ENCODE measurements around the gene DNAJC5.
A peak's percentile ranks its signal among the peaks of the same experiment; 100 is the strongest.

DNAJC5 gene

DNA sequence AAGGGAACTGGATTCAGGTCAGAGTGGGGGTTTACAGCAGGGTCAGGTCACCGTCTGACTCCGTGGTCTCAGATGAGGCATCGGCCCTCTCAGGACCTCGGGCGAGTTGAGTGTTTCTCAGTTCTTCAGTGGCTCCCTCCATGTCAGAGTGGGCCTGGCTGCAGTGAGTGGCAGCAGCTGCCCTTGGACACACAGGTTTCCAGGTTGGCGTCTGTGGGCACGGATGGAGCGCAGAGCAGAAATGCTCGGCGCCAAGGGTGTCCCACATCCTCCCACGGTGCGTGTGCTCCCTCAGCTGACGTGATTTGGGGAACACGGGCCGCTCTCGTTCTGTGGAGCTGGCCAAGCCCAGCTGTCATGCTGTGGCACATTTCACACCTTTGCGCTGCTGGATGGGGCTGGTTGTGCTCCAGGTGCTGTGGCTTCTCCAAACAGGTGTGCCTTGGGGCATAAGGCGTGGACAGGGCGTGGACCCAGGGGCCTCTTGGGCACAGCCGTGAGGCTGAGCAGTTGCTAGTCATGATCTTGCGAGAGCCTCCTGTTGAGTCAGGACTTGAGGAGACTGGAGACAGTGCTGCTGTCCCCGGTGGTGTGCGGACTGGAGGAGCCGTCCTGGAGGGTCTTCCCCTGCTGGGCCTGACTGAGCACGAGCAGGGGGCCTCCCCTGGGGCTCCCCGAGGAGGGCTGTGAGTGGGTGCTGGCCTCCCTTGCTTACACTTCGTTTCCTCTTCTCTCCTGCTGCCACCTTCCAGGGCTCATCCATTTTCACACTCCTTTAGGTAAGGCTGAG, 9.5 kb upstream of the DNAJC5 start:
- DNase-seq, result no peak

- no peak for DNase-seq
Observed at GRCh38 chr20:63886054-63886419, 8.9 kb upstream of the DNAJC5 start.

DNA sequence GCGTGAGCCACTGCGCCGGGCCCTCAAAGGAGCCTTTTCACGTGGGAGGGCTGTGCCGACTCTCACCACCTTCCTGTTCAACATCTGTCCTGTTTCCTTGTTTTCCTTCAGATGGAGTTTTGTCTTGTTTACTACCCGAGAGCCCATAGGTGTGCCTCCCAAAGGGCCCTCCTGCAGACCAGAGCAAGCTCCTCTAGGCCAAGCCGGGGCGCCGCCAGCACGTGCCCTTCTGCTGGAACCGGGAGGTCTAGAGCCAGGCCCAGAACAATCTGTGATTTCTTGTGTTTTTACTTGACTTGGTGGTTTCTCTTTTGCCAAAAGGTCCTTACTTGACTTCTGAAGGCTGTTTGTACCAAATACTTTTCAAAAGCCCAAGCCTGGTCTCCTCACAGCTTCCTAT, 8.0 kb upstream of the DNAJC5 start:
- DNase-seq, result no peak

GRCh38 chr20:63889241-63890200, 5.4 kb upstream of the DNAJC5 start:
- no peak for DNase-seq

- DNase-seq, result no peak
Observed at GRCh38 chr20:63890201-63890576, 4.7 kb upstream of the DNAJC5 start.

- DNase-seq, result no peak
Observed at GRCh38 chr20:63890616-63891015, 4.3 kb upstream of the DNAJC5 start.

DNA sequence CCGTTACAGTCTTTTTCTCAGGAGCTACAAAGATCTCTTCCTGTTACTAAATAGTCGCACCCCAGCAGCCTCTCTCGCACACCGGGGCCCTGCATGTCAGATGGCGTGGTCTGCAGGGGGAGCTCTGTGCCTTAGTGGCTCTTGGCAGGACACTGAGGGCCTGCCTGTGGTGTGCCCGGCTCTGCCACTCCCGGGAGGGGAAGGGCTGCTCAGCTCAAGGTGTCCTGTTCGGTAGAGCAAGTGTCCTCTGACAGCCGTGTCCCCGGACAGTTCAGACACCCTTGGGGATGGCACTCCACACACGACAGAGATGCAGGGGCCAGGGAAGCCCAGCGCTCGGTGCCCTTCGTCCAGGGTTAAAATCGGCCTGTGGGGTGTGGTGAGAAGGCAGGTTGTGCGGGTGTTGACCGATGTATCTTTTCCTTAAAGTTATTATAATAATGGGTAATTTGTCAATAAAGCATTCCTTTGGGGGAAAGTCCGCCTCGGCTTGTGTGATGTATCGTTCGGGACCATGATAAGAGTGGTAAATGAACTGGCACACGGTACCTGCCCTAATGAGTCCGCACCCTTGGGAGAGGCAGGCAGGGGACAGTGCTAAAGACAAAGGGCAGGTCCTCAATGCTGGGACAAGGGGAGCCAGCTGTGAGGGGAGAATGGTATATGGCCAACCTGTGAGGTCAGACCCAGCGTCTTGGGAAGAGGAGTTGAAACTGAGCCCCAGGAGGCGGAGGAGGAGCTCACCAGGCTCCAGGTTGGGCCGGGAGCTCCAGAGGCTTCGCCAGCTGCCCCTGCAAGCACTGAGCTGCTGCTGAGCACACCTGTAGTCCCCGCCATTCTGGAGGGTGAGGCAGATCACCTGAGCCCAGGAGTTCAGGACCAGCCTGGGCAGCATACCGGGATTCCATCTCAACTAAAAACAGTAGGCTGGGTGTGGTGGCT, 3.6 kb upstream of the DNAJC5 start:
- DNase-seq, result no peak

- no peak for DNase-seq
Observed at GRCh38 chr20:63892402-63892801, 2.5 kb upstream of the DNAJC5 start.

DNA sequence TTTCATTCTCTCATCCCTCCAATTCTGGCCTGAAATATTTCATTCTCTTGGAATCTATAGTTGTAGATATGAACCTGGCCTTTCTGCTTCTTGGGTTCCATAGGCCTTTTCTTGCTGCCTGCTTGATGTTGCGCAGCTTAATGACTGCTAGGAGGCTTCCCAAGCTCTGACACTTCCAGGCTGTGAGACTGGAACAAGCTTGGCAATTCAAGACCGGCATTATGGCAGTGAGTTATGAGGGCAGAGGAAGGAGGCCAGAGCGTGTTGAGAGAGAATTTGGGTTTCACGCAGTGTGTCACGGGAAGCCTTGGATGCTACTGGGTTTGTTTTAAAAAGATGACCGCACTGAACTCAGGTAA, 948 bp upstream of the DNAJC5 start:
- DNase-seq, result no peak

GRCh38 chr20:63895202-63895951, 451 bp downstream of the DNAJC5 start:
- no peak for DNase-seq

DNA sequence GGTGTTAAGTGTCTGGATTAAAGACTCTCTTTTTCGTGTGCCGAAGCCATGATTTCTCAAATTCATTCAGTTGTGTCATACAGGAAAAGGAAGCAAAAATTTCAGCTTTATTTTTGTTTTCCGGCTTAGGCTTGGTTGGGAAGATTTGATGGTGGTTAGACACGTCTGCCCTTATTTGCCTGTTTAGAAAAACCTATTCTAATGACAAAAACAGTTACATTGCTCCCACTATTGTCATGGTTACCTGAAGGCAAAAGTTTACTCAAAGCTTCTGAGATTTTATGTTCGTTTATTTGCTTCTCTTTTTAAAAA, 982 bp downstream of the DNAJC5 start:
- no peak for DNase-seq

- DNase-seq, result peak; percentile 80
Observed at GRCh38 chr20:63896264-63897105, 1.6 kb downstream of the DNAJC5 start.

- no peak for DNase-seq
Observed at GRCh38 chr20:63897978-63898561, 3.1 kb downstream of the DNAJC5 start.

DNA sequence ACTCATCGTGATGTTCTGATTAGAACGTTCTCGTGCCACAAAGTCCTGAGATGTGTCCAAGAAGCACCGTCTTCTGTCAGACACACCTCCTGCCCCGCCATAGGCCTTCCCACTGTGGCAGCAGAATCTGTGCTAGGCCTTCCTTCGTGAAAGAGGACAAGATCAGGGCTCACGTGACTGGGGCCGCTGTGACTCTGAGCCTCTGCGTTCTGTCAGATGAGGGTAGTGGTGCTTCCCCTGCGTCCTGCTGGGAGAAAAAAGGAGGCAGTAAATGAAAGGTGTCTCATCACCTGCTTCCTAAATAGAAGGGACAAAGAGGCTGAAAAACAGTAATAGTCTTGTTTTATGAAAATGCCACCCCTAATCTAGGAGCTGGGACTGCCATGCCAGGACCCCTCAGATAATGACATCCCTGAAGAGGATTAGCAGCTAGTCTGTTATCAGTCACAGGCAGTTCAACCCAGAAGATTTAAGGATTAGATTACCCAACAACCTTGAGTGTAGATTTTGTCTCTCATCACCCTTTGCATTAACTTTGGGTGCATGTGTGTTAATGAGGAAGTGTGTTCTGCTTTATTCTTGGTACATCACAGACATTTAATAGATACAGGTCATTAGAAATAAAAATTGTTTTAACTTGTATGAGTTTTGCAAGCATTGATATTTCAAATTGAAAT, 4.1 kb downstream of the DNAJC5 start:
- no peak for DNase-seq

DNA sequence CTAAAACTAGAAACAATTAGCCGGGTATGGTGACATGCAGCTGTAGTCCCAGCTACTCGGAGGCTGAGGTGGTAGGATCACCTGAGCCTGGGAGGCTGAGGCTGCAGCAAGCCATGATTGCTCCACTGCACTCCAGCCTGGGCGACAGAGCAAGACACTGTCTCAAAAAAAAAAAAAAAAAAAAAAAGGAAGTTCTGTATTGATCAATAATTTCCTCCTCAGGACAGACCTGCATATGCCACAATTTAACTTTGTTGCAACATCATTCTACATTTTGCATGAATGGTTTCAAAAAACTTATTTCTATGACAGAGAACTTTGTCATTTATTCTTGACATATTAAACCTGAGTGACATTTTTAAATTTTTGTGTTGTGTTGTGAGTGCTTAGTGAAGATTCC, 5.5 kb downstream of the DNAJC5 start:
- DNase-seq, result no peak

GRCh38 chr20:63903796-63904561, 9.1 kb downstream of the DNAJC5 start:
- no peak for DNase-seq

- DNase-seq, result no peak
Observed at GRCh38 chr20:63908008-63908682, 13.2 kb downstream of the DNAJC5 start.

GRCh38 chr20:63911176-63911575, 16.2 kb downstream of the DNAJC5 start:
- DNase-seq, result no peak

DNA sequence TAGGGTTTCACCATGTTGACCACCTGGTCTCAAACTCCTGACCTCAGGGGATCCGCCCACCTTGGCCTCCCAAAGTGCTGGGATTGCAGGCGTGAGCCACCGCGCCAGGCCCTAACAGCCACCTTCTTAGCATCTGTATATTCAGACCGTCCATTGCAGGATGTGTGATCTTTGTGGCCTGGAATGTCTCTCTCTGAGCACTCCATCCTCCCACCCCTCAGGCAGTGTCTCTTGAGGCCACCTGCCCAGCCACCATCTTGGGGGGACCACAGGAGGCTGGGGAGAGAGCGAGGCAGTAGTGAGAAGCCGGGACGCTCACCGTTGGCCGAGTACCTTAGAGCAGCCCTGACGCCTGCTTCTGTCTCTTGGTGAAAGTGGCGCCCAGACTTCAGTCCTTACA, 18.8 kb downstream of the DNAJC5 start:
- DNase-seq, result no peak

All from NCI-H774 (cell line).